Measurements from ENCODE around the gene U2AF2.

- TF ChIP-seq CTCF (conservative IDR thresholded peaks at IDR 0.05 in 1 of 2, IDR thresholded peaks at IDR 0.05 in 1 of 2; ENCODE audit: extremely low read depth in 1 of 2, insufficient read depth in 1 of 2, low read depth in 1 of 2, low read length in 2 of 2) (no peak), EZH2 (IDR thresholded peaks at IDR 0.05; ENCODE audit: borderline replicate concordance, low read length) (no peak)
These were observed 19.6 kb downstream of the U2AF2 start for GRCh38 chr19:55674459-55674840.
